Gastrocnemius medialis (tissue), 4 donors: ENCODE measurements around the gene MED16. TPM values are rescaled to one million over a fixed set of nuclear protein-coding genes. Genes with fewer than 3 reads are reported as not detected.
"Not testable (repeated sequence)": the region's sequence is repeated elsewhere in the genome, so short reads cannot be mapped to it uniquely, and the experiment has no call there.

Experiments used
- ATAC-seq, 2 donors: fragments of 150-250 bp; one replicate each; pipeline ENCODE4 v1.9.1; 2016
- DNase-seq, 2 donors: peaks; one replicate each; pipeline ENCODE4 v3.0.0-alpha.2; 2019
- H3K27ac ChIP-seq, 4 donors: fragments of 200-600 bp; sonication (generic); 1 replicate in 1 of 4; 2 replicates in 3 of 4; pipeline ENCODE4 v1.5.1; 2016 to 2018; ENCODE audit warnings: mild to moderate bottlenecking in 2 of 4, moderate library complexity in 1 of 4
- H3K27me3 ChIP-seq, 3 donors: fragments of 200-600 bp; sonication (generic) in 2 of 3; 1 replicate in 1 of 3; 2 replicates in 2 of 3; pipeline versions ENCODE4 v1.5.1 to v1.6.0; 2016 to 2019; ENCODE audit warnings: mild to moderate bottlenecking in 1 of 3, moderate library complexity in 1 of 3
- H3K36me3 ChIP-seq, 2 donors: fragments of 200-600 bp; sonication (generic) in 1 of 2; one replicate each; pipeline ENCODE4 v1.5.1; 2017 to 2018
- H3K4me1 ChIP-seq, 2 donors: fragments of 200-600 bp; sonication (generic) in 1 of 2; one replicate each; pipeline ENCODE4 v1.5.1; 2016 to 2017; ENCODE audit warnings: mild to moderate bottlenecking in 2 of 2
- H3K4me3 ChIP-seq, 4 donors: fragments of 200-600 bp; sonication (generic) in 3 of 4; 1 replicate in 1 of 4; 2 replicates in 3 of 4; pipeline ENCODE4 v1.5.1; 2016 to 2019; ENCODE audit warnings: mild to moderate bottlenecking in 2 of 4
- H3K9me3 ChIP-seq, 3 donors: fragments of 200-600 bp; sonication (generic) in 2 of 3; 1 replicate in 1 of 3; 2 replicates in 2 of 3; pipeline ENCODE4 v1.5.1; 2016 to 2019
- POLR2A ChIP-seq, 2 donors: fragments of 450-650 bp; IDR thresholded peaks; one replicate each; pipeline ENCODE4 v1.6.1; 2017; ENCODE audit warnings: antibody characterized with exemption in 2 of 2, mild to moderate bottlenecking in 2 of 2, moderate library complexity in 2 of 2
- in situ Hi-C, 4 donors: fragments of 200-750 bp; cut with MboI; loops; one replicate each; pipeline versions ENCODE4 v1.15.0 to v1.8.0; 2017; ENCODE audit warnings: low sequenced_read_pairs in 4 of 4
- intact Hi-C: fragments of 100-400 bp; cut with DNase I; formaldehyde crosslinking; loops from one replicate; pipeline ENCODE4 v1.15.1; 2023; ENCODE audit warnings: low total_unique reads
- total RNA-seq, 4 donors: library from RNA; depleted of rRNA; stranded (reverse); fragments of >200 nt; gene quantifications; one replicate each; pipeline versions ENCODE4 v1.1.0 to v1.2.3, GENCODE V29; 2016
- TF ChIP-seq, protein P1 (sequence below), 5 experiments: fragments of 450-650 bp in 3 of 5; fragments of 200-600 bp in 2 of 5; sonication (generic) in 2 of 5; IDR thresholded peaks in 4 of 5; conservative IDR thresholded peaks in 1 of 5; 1 replicate in 4 of 5; 2 replicates in 1 of 5; pipeline ENCODE4 v1.5.1; 2016 to 2019; ENCODE audit warnings: antibody characterized with exemption in 5 of 5, mild to moderate bottlenecking in 3 of 5, moderate library complexity in 3 of 5

Gene MED16
- total RNA-seq, 4 donors from 2014 or later, result 22.0 to 67.6 (median 54.6) TPM

DNA sequence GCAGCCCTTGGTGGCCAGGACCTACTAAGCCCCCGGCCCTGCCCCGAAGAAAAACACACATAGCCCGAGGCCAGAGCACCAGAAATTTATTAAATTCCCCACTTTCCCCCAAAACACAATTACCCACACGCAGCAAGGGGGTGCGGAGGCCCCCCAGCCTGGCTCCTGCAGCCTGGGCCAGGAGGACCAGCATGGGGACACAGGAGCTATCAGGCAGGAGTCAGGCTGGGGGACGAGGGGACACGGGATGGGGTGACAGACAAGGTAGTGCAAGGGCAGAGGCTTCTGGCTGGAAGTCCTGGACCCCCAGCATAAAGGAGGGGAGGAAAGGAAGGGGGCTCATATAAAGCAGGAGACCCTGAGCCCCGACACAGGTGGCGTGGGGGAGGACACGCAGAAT lies 3.4 kb upstream of the MED16 start:
- Histone ChIP-seq H3K9me3 (no peaks in the 10 kb centered on the region), H3K27ac (no peak overlapping the region), H3K4me1 (peaks cover 0 to 9% of the 10 kb centered on the region in 2 donors), H3K27me3 (no peaks in the 10 kb centered on the region), H3K4me3 (no peak overlapping the region), H3K36me3 (peaks cover 0 to 15% of the 10 kb centered on the region in 2 donors)
- no peak for TF ChIP-seq POLR2A (IDR thresholded peaks at IDR 0.05)
- TF ChIP-seq, protein P1, sequence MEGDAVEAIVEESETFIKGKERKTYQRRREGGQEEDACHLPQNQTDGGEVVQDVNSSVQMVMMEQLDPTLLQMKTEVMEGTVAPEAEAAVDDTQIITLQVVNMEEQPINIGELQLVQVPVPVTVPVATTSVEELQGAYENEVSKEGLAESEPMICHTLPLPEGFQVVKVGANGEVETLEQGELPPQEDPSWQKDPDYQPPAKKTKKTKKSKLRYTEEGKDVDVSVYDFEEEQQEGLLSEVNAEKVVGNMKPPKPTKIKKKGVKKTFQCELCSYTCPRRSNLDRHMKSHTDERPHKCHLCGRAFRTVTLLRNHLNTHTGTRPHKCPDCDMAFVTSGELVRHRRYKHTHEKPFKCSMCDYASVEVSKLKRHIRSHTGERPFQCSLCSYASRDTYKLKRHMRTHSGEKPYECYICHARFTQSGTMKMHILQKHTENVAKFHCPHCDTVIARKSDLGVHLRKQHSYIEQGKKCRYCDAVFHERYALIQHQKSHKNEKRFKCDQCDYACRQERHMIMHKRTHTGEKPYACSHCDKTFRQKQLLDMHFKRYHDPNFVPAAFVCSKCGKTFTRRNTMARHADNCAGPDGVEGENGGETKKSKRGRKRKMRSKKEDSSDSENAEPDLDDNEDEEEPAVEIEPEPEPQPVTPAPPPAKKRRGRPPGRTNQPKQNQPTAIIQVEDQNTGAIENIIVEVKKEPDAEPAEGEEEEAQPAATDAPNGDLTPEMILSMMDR (IDR thresholded peaks at IDR 0.05 in 4 of 5, conservative IDR thresholded peaks at IDR 0.05 in 1 of 5), result no peak
- in situ Hi-C loops, result no loop called here
- DNase-seq, result no peak
- intact Hi-C loops, result no loop called here
- no peak for ATAC-seq

DNA sequence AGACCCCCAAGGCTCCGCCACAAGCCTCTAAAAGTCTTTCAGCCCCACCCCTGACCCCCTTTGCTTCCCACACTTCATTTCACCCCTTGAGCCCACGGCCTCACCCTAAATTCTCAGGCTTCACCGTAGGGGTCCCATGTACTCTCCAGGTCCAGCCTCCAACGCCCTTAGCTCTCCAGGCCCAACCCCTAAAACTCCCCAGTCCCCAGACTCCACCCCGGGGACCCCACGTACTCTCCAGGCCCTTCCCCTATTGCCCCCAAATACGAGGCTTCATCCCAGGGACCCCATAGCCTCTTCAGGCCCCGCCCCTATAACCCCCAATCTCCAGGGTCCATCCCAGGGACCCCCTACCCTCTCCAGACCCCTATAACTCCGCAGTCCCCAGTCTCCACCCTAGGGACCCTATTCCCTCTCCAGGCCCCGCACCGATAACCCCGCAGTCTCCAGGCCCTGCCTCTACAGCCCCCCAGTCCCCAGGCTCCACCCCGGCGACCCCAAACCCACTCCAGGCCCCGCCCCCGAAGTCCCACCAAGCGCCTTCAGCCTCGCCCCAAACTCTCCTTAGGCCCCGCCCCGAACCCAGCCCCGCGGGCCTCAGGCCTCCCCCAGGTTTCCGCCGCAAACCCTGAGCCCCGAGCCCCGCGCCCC lies 619 bp downstream of the MED16 start:
- H3K4me3 ChIP-seq, result peak overlapping the region; percentile 73 to 84 (median 75)
- no peaks in the 10 kb centered on the region for H3K9me3 ChIP-seq
- no peak for TF ChIP-seq POLR2A (IDR thresholded peaks at IDR 0.05)
- TF ChIP-seq, protein P1 (IDR thresholded peaks at IDR 0.05 in 4 of 5, conservative IDR thresholded peaks at IDR 0.05 in 1 of 5), result no peak
- no peak for DNase-seq
- no peaks in the 10 kb centered on the region for H3K27me3 ChIP-seq
- ATAC-seq, result no peak
- intact Hi-C loops (no loop called here), in situ Hi-C loops (no loop called here)
- peaks cover 0 to 14% of the 10 kb centered on the region in 2 donors for H3K36me3 ChIP-seq
- H3K4me1 ChIP-seq, result peaks cover 0 to 9% of the 10 kb centered on the region in 2 donors
- peak overlapping the region; percentile 81 to 91 (median 88) for H3K27ac ChIP-seq

DNA sequence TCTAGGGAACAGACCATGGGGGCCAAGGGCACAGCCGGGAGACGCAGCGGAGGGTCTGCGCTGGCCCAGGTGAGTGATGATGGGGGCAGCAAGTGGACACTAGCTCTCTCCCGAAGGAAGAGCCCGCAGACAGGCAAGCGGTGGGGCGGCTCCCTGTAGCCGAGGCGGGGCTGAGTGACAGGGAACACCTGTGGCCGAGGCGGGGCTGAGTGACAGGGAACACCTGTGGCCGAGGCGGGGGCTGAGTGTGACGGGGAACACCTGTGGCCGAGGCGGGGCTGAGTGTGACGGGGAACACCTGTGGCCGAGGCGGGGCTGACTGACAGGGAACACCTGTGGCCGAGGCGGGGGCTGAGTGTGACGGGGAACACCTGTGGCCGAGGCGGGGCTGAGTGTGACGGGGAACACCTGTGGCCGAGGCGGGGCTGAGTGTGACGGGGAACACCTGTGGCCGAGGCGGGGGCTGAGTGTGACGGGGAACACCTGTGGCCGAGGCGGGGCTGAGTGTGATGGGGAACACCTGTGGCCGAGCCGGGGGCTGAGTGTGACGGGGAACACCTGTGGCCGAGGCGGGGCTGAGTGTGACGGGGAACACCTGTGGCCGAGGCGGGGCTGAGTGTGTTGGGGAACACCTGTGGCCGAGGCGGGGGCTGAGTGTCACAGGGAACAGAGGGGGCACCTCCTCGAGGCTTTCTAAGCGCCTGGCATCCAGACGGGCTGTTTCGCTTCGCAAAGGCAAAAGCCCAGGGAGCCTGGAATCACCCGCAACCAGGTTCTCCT lies 1.4 kb downstream of the MED16 start:
- H3K9me3 ChIP-seq, DNase-seq, intact Hi-C loops, ATAC-seq, H3K27me3 ChIP-seq, H3K4me1 ChIP-seq, in situ Hi-C loops: not testable (repeated sequence)
- H3K27ac ChIP-seq, result peak overlapping the region in 2 of 4 donors; percentile 81 to 91
- peaks cover 0 to 22% of the 10 kb centered on the region in 2 donors for H3K36me3 ChIP-seq
- peak overlapping the region; percentile 73 to 84 (median 75) for H3K4me3 ChIP-seq

DNA sequence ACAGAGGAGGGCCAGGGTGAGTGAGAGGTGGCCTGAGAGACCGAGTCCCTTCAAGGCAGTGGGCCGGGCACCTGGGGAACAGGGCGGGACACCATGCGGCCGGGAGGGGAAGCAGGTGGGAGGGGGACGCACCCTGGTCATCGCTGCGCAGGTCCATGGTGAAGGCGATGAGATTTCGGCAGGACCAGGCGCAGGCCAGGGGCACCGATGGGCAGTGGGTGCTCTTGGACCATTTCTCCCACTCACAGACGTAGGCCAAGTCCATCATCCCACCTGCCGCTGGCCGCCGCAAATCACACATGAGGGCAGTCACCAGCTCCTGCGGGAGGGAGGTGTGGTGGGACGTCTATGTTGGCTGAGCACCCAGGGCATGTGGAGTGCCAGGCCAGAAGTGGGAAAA lies 2.2 kb downstream of the MED16 start:
- Histone ChIP-seq H3K4me3 (no peak overlapping the region), H3K9me3 (no peaks in the 10 kb centered on the region), H3K4me1 (peaks cover 0 to 9% of the 10 kb centered on the region in 2 donors), H3K36me3 (peaks cover 0 to 29% of the 10 kb centered on the region in 2 donors), H3K27ac (no peak overlapping the region), H3K27me3 (no peaks in the 10 kb centered on the region)
- intact Hi-C loops (no loop called here), in situ Hi-C loops (no loop called here)
- DNase-seq, result no peak
- ATAC-seq, result no peak
- TF ChIP-seq, protein P1 (IDR thresholded peaks at IDR 0.05 in 4 of 5, conservative IDR thresholded peaks at IDR 0.05 in 1 of 5), result no peak
- no peak for TF ChIP-seq POLR2A (IDR thresholded peaks at IDR 0.05)

DNA sequence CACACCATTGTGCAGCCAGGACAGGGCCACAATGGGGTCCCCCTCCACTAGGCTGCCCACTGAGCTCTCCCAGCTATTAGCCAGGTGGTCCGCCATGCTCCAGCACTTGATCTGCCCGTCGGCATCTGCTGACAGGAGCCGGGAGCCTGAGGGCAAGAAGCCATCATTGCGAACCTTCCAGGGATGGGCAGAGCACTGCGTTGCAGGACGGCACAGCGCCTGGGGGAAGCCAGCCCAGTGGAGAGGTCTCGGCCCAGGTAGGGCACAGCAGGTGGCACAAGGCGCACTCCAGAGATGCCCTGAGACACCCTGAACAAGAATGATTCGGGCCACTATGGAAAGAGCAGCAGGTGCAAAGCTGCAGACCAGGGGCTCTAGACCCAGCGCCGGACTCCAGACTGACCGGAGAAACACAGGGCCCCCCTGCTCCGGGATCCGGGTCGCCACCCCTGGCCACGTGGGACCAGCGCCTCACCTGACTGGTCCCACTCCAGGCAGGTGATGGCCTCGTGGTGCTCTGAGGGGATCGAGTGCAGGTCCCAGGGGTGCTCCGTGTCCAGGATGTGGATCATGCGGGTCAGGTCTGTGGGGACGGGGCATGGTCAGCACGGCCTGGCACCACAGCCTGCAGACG lies 3.2 kb downstream of the MED16 start:
- ATAC-seq (no peak), DNase-seq (no peak)
- no peak overlapping the region for H3K4me3 ChIP-seq
- intact Hi-C loops (no loop called here), in situ Hi-C loops (no loop called here)
- H3K27ac ChIP-seq, result no peak overlapping the region
- H3K36me3 ChIP-seq, result peaks cover 0 to 40% of the 10 kb centered on the region in 2 donors
- no peak for TF ChIP-seq POLR2A (IDR thresholded peaks at IDR 0.05)
- TF ChIP-seq, protein P1 (IDR thresholded peaks at IDR 0.05 in 4 of 5, conservative IDR thresholded peaks at IDR 0.05 in 1 of 5), result no peak
- no peaks in the 10 kb centered on the region for H3K9me3 ChIP-seq
- peaks cover 0 to 9% of the 10 kb centered on the region in 2 donors for H3K4me1 ChIP-seq
- H3K27me3 ChIP-seq, result no peaks in the 10 kb centered on the region
